Endodermal cell (in vitro differentiated cells): ENCODE data around the gene KCNA2. TPM values are rescaled to one million over a fixed set of nuclear protein-coding genes. Genes with fewer than 3 reads are reported as not detected.

Source experiments
- DNase-seq: peaks from one replicate; pipeline ENCODE4 v3.0.0-alpha.2; 2017
- H3K27ac ChIP-seq: 2 replicates; pipeline ENCODE4 v1.5.1; 2013; ENCODE audit warnings: mild to moderate bottlenecking, low read depth, low read length, moderate library complexity
- H3K27me3 ChIP-seq: 2 replicates; pipeline ENCODE4 v1.6.1; 2013; ENCODE audit warnings: mild to moderate bottlenecking, low read length, moderate library complexity; ENCODE audit not compliant: insufficient read depth, control insufficient read depth, poor library complexity, severe bottlenecking
- H3K36me3 ChIP-seq: 2 replicates; pipeline ENCODE4 v1.7.0; 2013; ENCODE audit warnings: mild to moderate bottlenecking, low read length, moderate library complexity; ENCODE audit not compliant: control insufficient read depth, insufficient read depth
- H3K4me1 ChIP-seq: one replicate; pipeline ENCODE4 v1.7.0; 2013; ENCODE audit warnings: low read length; ENCODE audit not compliant: control insufficient read depth, insufficient read depth
- H3K4me3 ChIP-seq: 2 replicates; pipeline ENCODE4 v1.5.1; 2013; ENCODE audit warnings: mild to moderate bottlenecking, low read length, moderate library complexity
- H3K9ac ChIP-seq: 2 replicates; pipeline ENCODE4 v1.6.1; 2013; ENCODE audit warnings: mild to moderate bottlenecking, low read length, moderate library complexity; ENCODE audit not compliant: poor library complexity, severe bottlenecking; ENCODE audit errors: extremely low read depth
- H3K9me3 ChIP-seq: 2 replicates; pipeline ENCODE4 v1.6.1; 2013; ENCODE audit warnings: mild to moderate bottlenecking, low read length, moderate library complexity; ENCODE audit not compliant: control insufficient read depth
- H3K27ac Mint-ChIP-seq: 2 replicates; pipeline ENCODE4 v1.8.0; 2020; ENCODE audit warnings: mixed read lengths
- H3K27me3 Mint-ChIP-seq: 2 replicates; pipeline ENCODE4 v1.8.0; 2021; ENCODE audit warnings: mild to moderate bottlenecking, mixed read lengths; ENCODE audit not compliant: insufficient read depth
- H3K36me3 Mint-ChIP-seq: 2 replicates; pipeline ENCODE4 v1.8.0; 2020; ENCODE audit warnings: low read depth, mixed read lengths
- H3K4me1 Mint-ChIP-seq: 2 replicates; pipeline ENCODE4 v1.8.0; 2020; ENCODE audit warnings: mixed read lengths
- H3K4me3 Mint-ChIP-seq: 2 replicates; pipeline ENCODE4 v1.8.0; 2020; ENCODE audit warnings: mild to moderate bottlenecking, moderate library complexity, mixed read lengths
- H3K9me3 Mint-ChIP-seq: 2 replicates; pipeline ENCODE4 v1.8.0; 2020; ENCODE audit warnings: mild to moderate bottlenecking, mixed read lengths
- CTCF ChIP-seq: fragments of 200-600 bp; sonication (generic); conservative IDR thresholded peaks from 2 replicates; pipeline ENCODE4 v1.5.0; 2021; ENCODE audit warnings: antibody characterized with exemption, mild to moderate bottlenecking
- WGBS, 2 experiments: methylation state at CpG; one replicate each; pipeline versions ENCODE4 v1.1.5 to v1.1.7; 2013; ENCODE audit warnings: missing lambda C conversion rate in 2 of 2, mixed read lengths in 1 of 2; ENCODE audit not compliant: insufficient coverage in 1 of 2, insufficient read length in 1 of 2; 5-methylcytosine and 5-hydroxymethylcytosine counted together
- total RNA-seq, 2 donors: library from RNA; stranded (reverse); fragmentation: NEBNext Ultra II Directional in 1 of 2; extraction: Animal tissue kit (Norgen Biotek cat#: 25700) in 1 of 2; gene quantifications; 2 replicates in 1 of 2; 3 replicates in 1 of 2; pipeline ENCODE4 v1.2.1, GENCODE V29; 2021

Gene KCNA2
- total RNA-seq, 2 donors from 2014 or later = 0.11 to 0.57 TPM

GRCh38 chr1:110601332-110601731, 4.8 kb downstream of the KCNA2 start:
- WGBS, 2 experiments = 67 to 80% methylated on average over 3 to 5 of the region's 5 CpGs
- H3K9me3 Mint-ChIP-seq = no peaks in the 10 kb centered on the region
- no peak overlapping the region for H3K4me3 ChIP-seq
- H3K27ac ChIP-seq = no peak overlapping the region
- no peaks in the 10 kb centered on the region for H3K9me3 ChIP-seq
- no peaks in the 10 kb centered on the region for H3K36me3 Mint-ChIP-seq
- no peak for TF ChIP-seq CTCF
- no peak overlapping the region for H3K9ac ChIP-seq
- no peak overlapping the region for H3K4me3 Mint-ChIP-seq
- H3K4me1 Mint-ChIP-seq = peaks cover 4% of the 10 kb centered on the region
- H3K27me3 Mint-ChIP-seq = peaks cover 66% of the 10 kb centered on the region
- no peak overlapping the region for H3K27ac Mint-ChIP-seq
- peak; percentile 9 for DNase-seq
- no peaks in the 10 kb centered on the region for H3K4me1 ChIP-seq
- no peaks in the 10 kb centered on the region for H3K36me3 ChIP-seq
- peaks cover 43% of the 10 kb centered on the region for H3K27me3 ChIP-seq

GRCh38 chr1:110600716-110601115, 5.4 kb downstream of the KCNA2 start:
- no peak for TF ChIP-seq CTCF
- Mint-ChIP-seq H3K4me3 (no peak overlapping the region), H3K4me1 (peaks cover under 1% of the 10 kb centered on the region), H3K36me3 (no peaks in the 10 kb centered on the region), H3K27me3 (peaks cover 62% of the 10 kb centered on the region), H3K27ac (no peak overlapping the region), H3K9me3 (no peaks in the 10 kb centered on the region)
- no peaks in the 10 kb centered on the region for H3K4me1 ChIP-seq
- no peak overlapping the region for H3K27ac ChIP-seq
- H3K36me3 ChIP-seq = no peaks in the 10 kb centered on the region
- no peaks in the 10 kb centered on the region for H3K9me3 ChIP-seq
- H3K27me3 ChIP-seq = peaks cover 36% of the 10 kb centered on the region
- 93% methylated on average over 3 of the region's 3 CpGs; no CpG with 5 or more reads in 1 of the 2 experiments for WGBS, 2 experiments
- H3K4me3 ChIP-seq = no peak overlapping the region
- DNase-seq = peak; percentile 18
- no peak overlapping the region for H3K9ac ChIP-seq

GRCh38 chr1:110597966-110598365, 8.2 kb downstream of the KCNA2 start:
- H3K36me3 Mint-ChIP-seq = no peaks in the 10 kb centered on the region
- 94 to 96% methylated on average over 2 to 5 of the region's 5 CpGs for WGBS, 2 experiments
- Histone ChIP-seq H3K36me3 (no peaks in the 10 kb centered on the region), H3K4me1 (no peaks in the 10 kb centered on the region), H3K27ac (no peak overlapping the region), H3K27me3 (peaks cover 9% of the 10 kb centered on the region), H3K9ac (no peak overlapping the region), H3K4me3 (no peak overlapping the region), H3K9me3 (no peaks in the 10 kb centered on the region)
- no peak for TF ChIP-seq CTCF
- H3K4me3 Mint-ChIP-seq = no peak overlapping the region
- H3K9me3 Mint-ChIP-seq = no peaks in the 10 kb centered on the region
- no peak overlapping the region for H3K27ac Mint-ChIP-seq
- peak; percentile 5 for DNase-seq
- no peaks in the 10 kb centered on the region for H3K4me1 Mint-ChIP-seq
- peaks cover 50% of the 10 kb centered on the region for H3K27me3 Mint-ChIP-seq
